HFFc6 (cell line): ENCODE results near the gene PRPF6. TPM values are rescaled to one million over a fixed set of nuclear protein-coding genes. Genes with fewer than 3 reads are reported as not detected.

Experiments used
- DNase-seq: peaks from one replicate; pipeline ENCODE4 v3.0.0-alpha.2; 2018
- H3K27ac Mint-ChIP-seq: 2 replicates; pipeline ENCODE4 v1.8.0; 2020; ENCODE audit warnings: mild to moderate bottlenecking, mixed read lengths
- H3K27me3 Mint-ChIP-seq: 2 replicates; pipeline ENCODE4 v1.8.0; 2021; ENCODE audit warnings: mild to moderate bottlenecking, moderate library complexity, mixed read lengths; ENCODE audit not compliant: insufficient read depth
- H3K36me3 Mint-ChIP-seq: 2 replicates; pipeline ENCODE4 v1.8.0; 2021; ENCODE audit warnings: low read depth, mixed read lengths
- H3K4me1 Mint-ChIP-seq: 2 replicates; pipeline ENCODE4 v1.8.0; 2020; ENCODE audit warnings: low read depth, mixed read lengths
- H3K4me3 Mint-ChIP-seq: 2 replicates; pipeline ENCODE4 v1.8.0; 2020; ENCODE audit warnings: mild to moderate bottlenecking, moderate library complexity, mixed read lengths
- H3K9me3 Mint-ChIP-seq: 2 replicates; pipeline ENCODE4 v1.8.0; 2020; ENCODE audit warnings: mild to moderate bottlenecking, mixed read lengths
- total RNA-seq, 6 experiments: library from RNA; stranded (reverse); fragmentation: NEBNext Ultra II Directional; extraction: Animal tissue kit (Norgen Biotek cat#: 25700); gene quantifications; 2 replicates in 1 of 6; 3 replicates in 5 of 6; pipeline ENCODE4 v1.2.3, GENCODE V29; 2021
- TF ChIP-seq, protein P1 (sequence below): fragments of 200-600 bp; sonication (generic); IDR thresholded peaks from 2 replicates; pipeline ENCODE4 v1.5.0; 2021; ENCODE audit warnings: antibody characterized with exemption, mild to moderate bottlenecking

The PRPF6 gene
- total RNA-seq, 6 experiments from 2014 or later = 70.7 to 73.2 (median 72.9) TPM

- TF ChIP-seq, protein P1, sequence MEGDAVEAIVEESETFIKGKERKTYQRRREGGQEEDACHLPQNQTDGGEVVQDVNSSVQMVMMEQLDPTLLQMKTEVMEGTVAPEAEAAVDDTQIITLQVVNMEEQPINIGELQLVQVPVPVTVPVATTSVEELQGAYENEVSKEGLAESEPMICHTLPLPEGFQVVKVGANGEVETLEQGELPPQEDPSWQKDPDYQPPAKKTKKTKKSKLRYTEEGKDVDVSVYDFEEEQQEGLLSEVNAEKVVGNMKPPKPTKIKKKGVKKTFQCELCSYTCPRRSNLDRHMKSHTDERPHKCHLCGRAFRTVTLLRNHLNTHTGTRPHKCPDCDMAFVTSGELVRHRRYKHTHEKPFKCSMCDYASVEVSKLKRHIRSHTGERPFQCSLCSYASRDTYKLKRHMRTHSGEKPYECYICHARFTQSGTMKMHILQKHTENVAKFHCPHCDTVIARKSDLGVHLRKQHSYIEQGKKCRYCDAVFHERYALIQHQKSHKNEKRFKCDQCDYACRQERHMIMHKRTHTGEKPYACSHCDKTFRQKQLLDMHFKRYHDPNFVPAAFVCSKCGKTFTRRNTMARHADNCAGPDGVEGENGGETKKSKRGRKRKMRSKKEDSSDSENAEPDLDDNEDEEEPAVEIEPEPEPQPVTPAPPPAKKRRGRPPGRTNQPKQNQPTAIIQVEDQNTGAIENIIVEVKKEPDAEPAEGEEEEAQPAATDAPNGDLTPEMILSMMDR = no peak
- H3K36me3 Mint-ChIP-seq = peaks cover 4% of the 10 kb centered on the region; the same call in 1 of the 2 replicates
- peaks cover 26% of the 10 kb centered on the region for H3K4me1 Mint-ChIP-seq
- no peak overlapping the region for H3K27ac Mint-ChIP-seq
- no peak for DNase-seq
- H3K27me3 Mint-ChIP-seq = peaks cover 4% of the 10 kb centered on the region
- H3K9me3 Mint-ChIP-seq = no peaks in the 10 kb centered on the region
- H3K4me3 Mint-ChIP-seq = no peak overlapping the region
These were observed 35.8 kb upstream of the PRPF6 start for GRCh38 chr20:63945031-63945658.

DNA sequence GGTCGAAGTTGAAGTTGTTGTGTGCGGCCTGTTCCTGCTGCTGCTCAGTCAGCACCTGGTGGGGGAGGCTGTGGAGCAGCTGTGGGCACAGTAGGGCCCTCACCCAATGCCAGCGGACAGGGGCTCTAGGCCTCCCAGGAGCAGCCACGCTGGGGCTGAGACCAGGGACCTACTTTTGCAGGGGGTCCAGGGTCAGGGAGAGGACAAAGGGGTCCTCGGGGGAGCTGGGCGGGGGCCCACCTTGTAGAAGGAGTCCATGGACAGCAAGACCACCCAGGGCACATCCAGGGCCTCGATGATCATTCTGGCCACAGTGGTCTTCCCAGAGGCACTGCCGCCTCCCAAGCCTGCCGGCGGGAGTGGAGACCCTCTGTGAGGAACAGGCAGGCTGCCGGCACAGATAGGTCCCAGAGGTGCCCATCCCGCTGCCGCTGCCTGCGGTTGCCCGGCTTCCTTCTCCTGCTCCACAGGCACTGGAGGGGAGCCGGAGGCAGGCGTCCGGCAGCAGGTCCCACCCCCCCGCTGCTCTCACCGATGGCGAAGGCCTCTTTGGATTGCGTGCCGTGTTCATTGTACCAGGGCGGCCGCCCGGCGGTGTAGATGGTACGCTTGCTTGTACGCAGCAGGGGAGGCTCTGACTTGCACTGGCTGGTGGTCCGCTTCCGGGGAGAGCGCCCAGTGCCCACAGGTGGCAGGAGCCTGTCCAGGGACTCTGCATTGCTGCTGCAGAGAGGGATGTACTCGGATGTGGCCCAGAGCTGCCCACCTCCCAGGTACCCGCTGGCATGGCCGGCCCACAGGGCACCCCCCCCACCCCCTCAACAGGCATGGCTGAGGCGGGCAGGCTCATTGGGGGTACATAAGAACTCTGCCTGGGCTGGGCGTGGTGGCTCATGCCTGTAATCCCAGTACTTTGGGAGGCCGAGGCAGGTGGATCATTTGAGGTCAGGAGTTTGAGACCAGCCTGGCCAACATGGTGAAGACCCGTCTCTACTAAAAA lies 34.7 kb upstream of the PRPF6 start:
- Mint-ChIP-seq H3K9me3 (no peaks in the 10 kb centered on the region), H3K36me3 (peaks cover 4% of the 10 kb centered on the region; the same call in 1 of the 2 replicates), H3K4me1 (peaks cover 26% of the 10 kb centered on the region), H3K4me3 (no peak overlapping the region), H3K27ac (peak overlapping the region; percentile 63; the same call in 1 of the 2 replicates), H3K27me3 (peaks cover 4% of the 10 kb centered on the region)
- DNase-seq = no peak
- TF ChIP-seq, protein P1 = no peak

DNA sequence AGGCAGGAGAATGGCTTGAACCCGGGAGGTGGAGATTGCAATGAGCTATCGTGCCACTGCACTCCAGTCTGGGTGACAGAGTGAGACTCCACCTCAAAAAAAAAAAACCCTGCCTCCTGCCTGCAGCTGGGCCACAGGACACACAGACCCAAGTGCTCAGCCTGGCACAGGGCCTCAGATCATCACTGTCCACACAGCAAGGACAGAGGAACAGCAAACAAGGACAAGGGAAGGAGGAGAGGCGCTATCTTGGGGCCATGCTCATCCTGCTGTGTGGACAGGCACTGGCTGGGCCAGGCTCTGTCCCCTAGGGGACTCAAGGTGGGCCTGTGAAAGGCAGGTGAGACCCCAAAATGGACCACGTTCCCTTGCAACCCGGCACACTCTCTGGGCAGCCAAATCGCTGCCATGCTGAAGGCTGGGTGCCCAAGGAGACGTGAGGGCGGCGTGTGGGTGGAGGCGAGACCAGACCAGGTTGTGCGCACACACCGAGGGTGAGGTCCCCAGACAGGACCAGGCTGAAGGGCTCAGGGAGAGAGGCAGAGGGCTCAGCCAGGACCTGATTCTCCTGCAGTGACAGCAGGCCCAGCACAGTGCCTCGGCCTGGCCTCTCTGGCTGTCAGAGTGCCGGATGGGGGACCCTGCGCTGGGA lies 33.8 kb upstream of the PRPF6 start:
- TF ChIP-seq, protein P1 = no peak
- no peaks in the 10 kb centered on the region for H3K9me3 Mint-ChIP-seq
- H3K4me3 Mint-ChIP-seq = no peak overlapping the region; the same call in 1 of the 2 replicates
- no peak for DNase-seq
- H3K36me3 Mint-ChIP-seq = peaks cover 4% of the 10 kb centered on the region; the same call in 1 of the 2 replicates
- H3K27me3 Mint-ChIP-seq = peaks cover 4% of the 10 kb centered on the region
- peaks cover 26% of the 10 kb centered on the region for H3K4me1 Mint-ChIP-seq
- peak overlapping the region; percentile 63 for H3K27ac Mint-ChIP-seq

DNA sequence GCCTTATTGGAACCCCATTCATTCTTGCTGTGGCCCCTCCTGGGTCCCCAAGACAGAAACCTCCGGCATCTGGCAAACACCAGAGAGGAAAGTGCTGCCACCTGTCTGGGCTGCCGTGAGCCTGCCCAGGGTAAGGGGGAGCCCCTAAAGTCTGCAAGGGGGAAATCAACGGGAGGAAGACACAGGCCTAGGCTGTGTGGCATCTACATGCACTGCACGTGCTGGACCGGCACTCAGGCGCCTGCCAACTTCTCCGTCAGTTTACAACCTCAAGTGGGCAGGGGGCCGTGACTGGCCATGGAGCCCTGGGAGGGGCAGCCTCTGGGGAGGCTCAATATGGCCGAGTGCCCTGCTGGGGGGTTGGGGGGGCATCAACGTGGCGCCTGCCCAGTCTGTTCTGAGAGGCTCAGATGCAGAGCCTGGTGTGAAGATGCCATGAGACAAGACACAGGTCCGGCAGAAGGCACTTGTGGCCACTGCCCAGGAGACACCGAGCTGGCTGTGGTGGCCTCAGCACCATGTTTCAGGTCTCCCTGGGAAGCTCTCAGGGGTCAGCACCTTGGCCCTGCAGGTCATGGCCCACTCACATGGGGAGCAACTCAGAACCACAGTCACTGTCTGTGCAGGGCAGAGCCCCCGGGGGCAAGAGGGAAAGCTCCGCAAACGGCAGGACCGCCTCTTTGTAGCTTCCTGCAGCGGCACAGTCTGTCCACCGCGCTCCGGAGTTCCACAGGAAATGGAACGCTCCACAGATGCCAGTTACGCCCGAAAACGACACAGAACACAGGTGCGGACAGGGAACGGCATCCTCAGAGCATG lies 33.1 kb upstream of the PRPF6 start:
- peaks cover 26% of the 10 kb centered on the region for H3K4me1 Mint-ChIP-seq
- H3K27ac Mint-ChIP-seq = peak overlapping the region; percentile 94
- peaks cover 4% of the 10 kb centered on the region; the same call in 1 of the 2 replicates for H3K36me3 Mint-ChIP-seq
- no peaks in the 10 kb centered on the region for H3K9me3 Mint-ChIP-seq
- no peak overlapping the region for H3K4me3 Mint-ChIP-seq
- TF ChIP-seq, protein P1 = 0 out of 2 replicates have a peak, but pooled peaks have one; percentile 7
- H3K27me3 Mint-ChIP-seq = peaks cover 4% of the 10 kb centered on the region
- DNase-seq = no peak
